HepG2 (cell line): ENCODE measurements around the gene TP53TG5. TPM values are rescaled to one million over a fixed set of nuclear protein-coding genes. Genes with fewer than 3 reads are reported as not detected.
A peak's percentile ranks its signal among the peaks of the same experiment; 100 is the strongest.

Experiments used
- ATF2 ChIP-seq: sonication (generic); formaldehyde crosslinking; IDR thresholded peaks from 2 replicates; pipeline ENCODE4 v1.4.0; 2020; ENCODE audit warnings: missing genetic modification reagents
- CBX5 ChIP-seq: sonication (generic); formaldehyde crosslinking; IDR thresholded peaks from 2 replicates; pipeline ENCODE4 v1.4.0; 2020; ENCODE audit warnings: missing genetic modification reagents, borderline replicate concordance
- CHD2 ChIP-seq: IDR thresholded peaks from 2 replicates; pipeline ENCODE4 v1.6.1; 2011; ENCODE audit warnings: low read depth, low read length, improper control_type of control experiment
- GATA4 ChIP-seq: sonication (generic); IDR thresholded peaks from 2 replicates; pipeline ENCODE4 v1.6.1; 2016; ENCODE audit warnings: antibody characterized with exemption, low read depth, borderline replicate concordance
- HDAC2 ChIP-seq: sonication (generic); formaldehyde crosslinking; IDR thresholded peaks from 2 replicates; pipeline ENCODE4 v1.4.0; 2020; ENCODE audit warnings: missing genetic modification reagents
- HOXA3 ChIP-seq: sonication (generic); formaldehyde crosslinking; IDR thresholded peaks from 2 replicates; pipeline ENCODE4 v1.5.0; 2020; ENCODE audit warnings: missing genetic modification reagents
- MED8 ChIP-seq: sonication (generic); formaldehyde crosslinking; IDR thresholded peaks from 2 replicates; pipeline ENCODE4 v1.8.1; 2023; ENCODE audit warnings: mild to moderate bottlenecking, missing genetic modification reagents; ENCODE audit not compliant: insufficient replicate concordance
- POLR2A ChIP-seq, 2 experiments: IDR thresholded peaks; 2 replicates each; pipeline ENCODE4 v1.6.1; 2011; ENCODE audit warnings: low read depth in 2 of 2, low read length in 2 of 2, mild to moderate bottlenecking in 1 of 2, moderate library complexity in 1 of 2; ENCODE audit not compliant: insufficient read depth in 1 of 2
- SRY ChIP-seq: sonication (generic); formaldehyde crosslinking; IDR thresholded peaks from 2 replicates; pipeline ENCODE4 v1.8.0; 2022; ENCODE audit warnings: mild to moderate bottlenecking, missing genetic modification reagents
- TCF12 ChIP-seq, 2 experiments: fragments of 450-650 bp in 1 of 2; sonication (generic) in 1 of 2; formaldehyde crosslinking in 1 of 2; IDR thresholded peaks; 2 replicates each; pipeline versions ENCODE4 v1.6.1 to v1.8.0; 2017 to 2022; ENCODE audit warnings: antibody characterized with exemption in 1 of 2, mild to moderate bottlenecking in 1 of 2, missing genetic modification reagents in 1 of 2, moderate library complexity in 1 of 2
- WIZ ChIP-seq: sonication (generic); formaldehyde crosslinking; IDR thresholded peaks from 2 replicates; pipeline ENCODE4 v1.5.1; 2020; ENCODE audit warnings: mild to moderate bottlenecking, missing genetic modification reagents
- ZBTB39 ChIP-seq: sonication (generic); formaldehyde crosslinking; IDR thresholded peaks from 2 replicates; pipeline ENCODE4 v1.5.0; 2020; ENCODE audit warnings: missing genetic modification reagents
- ZNF292 ChIP-seq: sonication (generic); formaldehyde crosslinking; IDR thresholded peaks from 2 replicates; pipeline ENCODE4 v1.8.1; 2022; ENCODE audit warnings: mild to moderate bottlenecking, low read depth, missing genetic modification reagents, borderline replicate concordance
- ZNF550 ChIP-seq: sonication (generic); formaldehyde crosslinking; IDR thresholded peaks from 2 replicates; pipeline ENCODE4 v1.4.0; 2020; ENCODE audit warnings: mild to moderate bottlenecking, missing genetic modification reagents, borderline replicate concordance
- ZNF776 ChIP-seq: sonication (generic); formaldehyde crosslinking; IDR thresholded peaks from 2 replicates; pipeline ENCODE4 v1.4.0; 2020; ENCODE audit warnings: mild to moderate bottlenecking, missing genetic modification reagents
- ZNF891 ChIP-seq: sonication (generic); formaldehyde crosslinking; IDR thresholded peaks from 2 replicates; pipeline ENCODE4 v1.5.0; 2020; ENCODE audit warnings: mild to moderate bottlenecking, missing genetic modification reagents
- polyA plus RNA-seq, 8 experiments: library from polyadenylated mRNA; depleted of rRNA in 3 of 8; stranded (reverse) in 7 of 8; unstranded in 1 of 8; fragments of >200 nt; fragmentation: Illumina TruSeq in 4 of 8; extraction: Trizol in 4 of 8; gene quantifications; 2 replicates each; pipeline versions ENCODE4 v1.2.1 to v1.2.3, GENCODE V29; 2011 to 2016; ENCODE audit warnings: low read depth in 4 of 8, missing spikeins in 1 of 8, mixed read lengths in 1 of 8; ENCODE audit not compliant: insufficient read depth in 1 of 8
- total RNA-seq, 5 experiments: library from RNA; depleted of rRNA; stranded (reverse); fragments of >200 nt; fragmentation: Illumina TruSeq; extraction: Trizol; gene quantifications; 2 replicates each; pipeline ENCODE4 v1.2.3, GENCODE V29; 2016; ENCODE audit warnings: low read depth in 1 of 5
- TF ChIP-seq, protein P1 (sequence below): sonication (generic); formaldehyde crosslinking; IDR thresholded peaks from 2 replicates; pipeline ENCODE4 v1.8.0; 2022; ENCODE audit warnings: missing genetic modification reagents, mild to moderate bottlenecking, borderline replicate concordance
- TF ChIP-seq, protein P2 (sequence below): sonication (generic); formaldehyde crosslinking; IDR thresholded peaks from 2 replicates; pipeline ENCODE4 v1.4.0; 2020; ENCODE audit warnings: mild to moderate bottlenecking, missing genetic modification reagents, borderline replicate concordance

TP53TG5 gene
- total and polyA plus RNA-seq, 2 of the 13 experiments (the other 11 are each of a cell fraction or from before 2014, with no cell fraction given): 0.11 TPM; not detected in 1

DNA sequence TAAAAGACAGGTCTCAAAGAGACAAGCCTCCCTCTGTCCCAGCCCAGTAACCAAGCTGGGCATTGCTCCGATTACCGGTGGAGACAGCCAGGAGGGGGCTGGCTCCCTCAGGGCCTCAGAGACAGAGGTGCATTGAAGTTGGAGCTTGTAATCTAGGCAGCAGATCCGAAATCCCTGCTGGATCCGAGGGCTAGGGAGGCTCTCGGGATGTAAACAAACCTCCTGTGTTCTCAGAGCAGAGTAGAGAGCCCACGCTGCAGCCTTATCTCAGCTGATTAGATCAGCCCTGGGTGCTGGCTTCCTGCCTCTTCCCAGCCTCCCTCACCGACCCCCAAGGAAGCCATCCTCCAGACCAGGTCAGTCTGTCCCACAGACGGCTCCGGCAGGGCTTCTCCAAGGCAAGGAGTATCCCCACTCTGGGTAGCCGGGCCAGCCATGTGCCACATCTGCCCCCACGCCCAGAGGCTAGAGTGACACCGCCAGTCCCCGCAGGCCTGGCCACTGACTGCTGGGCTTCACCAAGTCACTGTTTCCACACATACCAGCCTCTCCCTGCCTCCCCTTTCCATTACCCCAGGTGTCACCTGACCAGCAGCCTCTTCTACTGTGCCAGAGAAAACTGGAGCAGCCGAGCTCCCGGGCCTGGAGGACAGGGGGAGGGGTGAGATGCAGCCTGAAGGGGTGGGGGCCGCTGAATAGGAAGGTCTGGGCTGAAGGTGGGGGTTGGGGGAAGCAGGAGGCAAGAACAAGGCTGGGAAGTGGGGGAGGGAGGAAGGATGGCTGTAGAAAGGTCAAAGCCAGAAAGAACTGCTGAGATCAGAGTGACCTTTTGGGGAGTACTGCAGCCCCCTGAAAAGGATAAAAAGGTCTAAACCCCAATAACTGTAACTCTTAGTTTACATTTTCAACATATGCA lies 35.9 kb downstream of the TP53TG5 start (continued):
- TF ChIP-seq CHD2 (0 out of 2 replicates have a peak, but pooled peaks have one; percentile 27), HOXA3 (CRISPR knock-in tag) (peak; percentile 73), TCF12 (IDR thresholded peaks at IDR 0.05) (no peak), TCF12 (CRISPR knock-in tag; IDR thresholded peaks at IDR 0.05) (no peak; the same call in 1 of the 2 replicates), HDAC2 (CRISPR knock-in tag) (peak; percentile 74), SRY (no peak), CBX5 (0 out of 2 replicates have a peak, but pooled peaks have one; percentile 9), ZNF550 (CRISPR knock-in tag) (0 out of 2 replicates have a peak, but pooled peaks have one; percentile 62), MED8 (CRISPR knock-in tag) (peak; percentile 61), ZBTB39 (CRISPR knock-in tag) (peak; percentile 19; the same call in 1 of the 2 replicates), ZNF292 (CRISPR knock-in tag) (peak; percentile 87), POLR2A (IDR thresholded peaks at IDR 0.05; ENCODE audit: insufficient read depth in 1 of 2, low read depth in 2 of 2, low read length in 2 of 2) (peak in 1 of 2 experiments; percentile 65; a peak in 2 of 4 replicates), WIZ (no peak; the same call in 1 of the 2 replicates), ATF2 (0 out of 2 replicates have a peak, but pooled peaks have one; percentile 20), GATA4 (peak; percentile 84; the same call in 1 of the 2 replicates), ZNF891 (CRISPR knock-in tag) (peak; percentile 67), ZNF776 (CRISPR knock-in tag) (peak; percentile 45; the same call in 1 of the 2 replicates)
- TF ChIP-seq, protein P1, sequence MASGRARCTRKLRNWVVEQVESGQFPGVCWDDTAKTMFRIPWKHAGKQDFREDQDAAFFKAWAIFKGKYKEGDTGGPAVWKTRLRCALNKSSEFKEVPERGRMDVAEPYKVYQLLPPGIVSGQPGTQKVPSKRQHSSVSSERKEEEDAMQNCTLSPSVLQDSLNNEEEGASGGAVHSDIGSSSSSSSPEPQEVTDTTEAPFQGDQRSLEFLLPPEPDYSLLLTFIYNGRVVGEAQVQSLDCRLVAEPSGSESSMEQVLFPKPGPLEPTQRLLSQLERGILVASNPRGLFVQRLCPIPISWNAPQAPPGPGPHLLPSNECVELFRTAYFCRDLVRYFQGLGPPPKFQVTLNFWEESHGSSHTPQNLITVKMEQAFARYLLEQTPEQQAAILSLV (CRISPR knock-in tag): peak; percentile 86
- TF ChIP-seq, protein P2, sequence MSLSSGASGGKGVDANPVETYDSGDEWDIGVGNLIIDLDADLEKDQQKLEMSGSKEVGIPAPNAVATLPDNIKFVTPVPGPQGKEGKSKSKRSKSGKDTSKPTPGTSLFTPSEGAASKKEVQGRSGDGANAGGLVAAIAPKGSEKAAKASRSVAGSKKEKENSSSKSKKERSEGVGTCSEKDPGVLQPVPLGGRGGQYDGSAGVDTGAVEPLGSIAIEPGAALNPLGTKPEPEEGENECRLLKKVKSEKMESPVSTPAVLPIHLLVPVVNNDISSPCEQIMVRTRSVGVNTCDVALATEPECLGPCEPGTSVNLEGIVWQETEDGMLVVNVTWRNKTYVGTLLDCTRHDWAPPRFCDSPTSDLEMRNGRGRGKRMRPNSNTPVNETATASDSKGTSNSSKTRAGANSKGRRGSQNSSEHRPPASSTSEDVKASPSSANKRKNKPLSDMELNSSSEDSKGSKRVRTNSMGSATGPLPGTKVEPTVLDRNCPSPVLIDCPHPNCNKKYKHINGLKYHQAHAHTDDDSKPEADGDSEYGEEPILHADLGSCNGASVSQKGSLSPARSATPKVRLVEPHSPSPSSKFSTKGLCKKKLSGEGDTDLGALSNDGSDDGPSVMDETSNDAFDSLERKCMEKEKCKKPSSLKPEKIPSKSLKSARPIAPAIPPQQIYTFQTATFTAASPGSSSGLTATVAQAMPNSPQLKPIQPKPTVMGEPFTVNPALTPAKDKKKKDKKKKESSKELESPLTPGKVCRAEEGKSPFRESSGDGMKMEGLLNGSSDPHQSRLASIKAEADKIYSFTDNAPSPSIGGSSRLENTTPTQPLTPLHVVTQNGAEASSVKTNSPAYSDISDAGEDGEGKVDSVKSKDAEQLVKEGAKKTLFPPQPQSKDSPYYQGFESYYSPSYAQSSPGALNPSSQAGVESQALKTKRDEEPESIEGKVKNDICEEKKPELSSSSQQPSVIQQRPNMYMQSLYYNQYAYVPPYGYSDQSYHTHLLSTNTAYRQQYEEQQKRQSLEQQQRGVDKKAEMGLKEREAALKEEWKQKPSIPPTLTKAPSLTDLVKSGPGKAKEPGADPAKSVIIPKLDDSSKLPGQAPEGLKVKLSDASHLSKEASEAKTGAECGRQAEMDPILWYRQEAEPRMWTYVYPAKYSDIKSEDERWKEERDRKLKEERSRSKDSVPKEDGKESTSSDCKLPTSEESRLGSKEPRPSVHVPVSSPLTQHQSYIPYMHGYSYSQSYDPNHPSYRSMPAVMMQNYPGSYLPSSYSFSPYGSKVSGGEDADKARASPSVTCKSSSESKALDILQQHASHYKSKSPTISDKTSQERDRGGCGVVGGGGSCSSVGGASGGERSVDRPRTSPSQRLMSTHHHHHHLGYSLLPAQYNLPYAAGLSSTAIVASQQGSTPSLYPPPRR: peak; percentile 80
